PFSK-1 (cell line): ENCODE measurements around the gene ZDHHC24.
A peak's percentile ranks its signal among the peaks of the same experiment; 100 is the strongest.

Experiments used
- FOXP2 ChIP-seq: optimal IDR thresholded peaks from 2 replicates; pipeline ENCODE3; 2011; ENCODE audit warnings: borderline replicate concordance, control low read depth, inconsistent platforms; ENCODE audit not compliant: insufficient read depth; ENCODE audit errors: extremely low read length, extremely low read depth
- POLR2AphosphoS5 ChIP-seq: IDR thresholded peaks from 2 replicates; pipeline ENCODE4 v1.6.1; 2012; ENCODE audit warnings: low read depth, mild to moderate bottlenecking, control low read depth, low read length, moderate library complexity
- REST ChIP-seq, 2 experiments: IDR thresholded peaks; 2 replicates each; pipeline versions ENCODE4 v1.6.1 to v1.8.0; 2011 to 2012; ENCODE audit warnings: low read depth in 2 of 2, low read length in 2 of 2, control low read depth in 1 of 2, inconsistent platforms in 1 of 2, mild to moderate bottlenecking in 1 of 2, moderate library complexity in 1 of 2; ENCODE audit not compliant: insufficient read depth in 1 of 2
- SIN3A ChIP-seq: IDR thresholded peaks from 2 replicates; pipeline ENCODE4 v1.6.1; 2012; ENCODE audit warnings: mild to moderate bottlenecking, low read length, moderate library complexity, borderline replicate concordance; ENCODE audit not compliant: insufficient read depth
- TAF1 ChIP-seq: IDR thresholded peaks from 2 replicates; pipeline ENCODE4 v1.6.1; 2012; ENCODE audit warnings: low read length, control low read depth, borderline replicate concordance; ENCODE audit not compliant: insufficient read depth

The ZDHHC24 gene

GRCh38 chr11:66581261-66581660, 35.4 kb upstream of the ZDHHC24 start:
- TF ChIP-seq SIN3A (no peak), FOXP2 (no peak), POLR2AphosphoS5 (no peak), TAF1 (no peak), REST (IDR thresholded peaks at IDR 0.05; ENCODE audit: insufficient read depth in 1 of 2, low read depth in 2 of 2, low read length in 2 of 2) (no peak)

DNA sequence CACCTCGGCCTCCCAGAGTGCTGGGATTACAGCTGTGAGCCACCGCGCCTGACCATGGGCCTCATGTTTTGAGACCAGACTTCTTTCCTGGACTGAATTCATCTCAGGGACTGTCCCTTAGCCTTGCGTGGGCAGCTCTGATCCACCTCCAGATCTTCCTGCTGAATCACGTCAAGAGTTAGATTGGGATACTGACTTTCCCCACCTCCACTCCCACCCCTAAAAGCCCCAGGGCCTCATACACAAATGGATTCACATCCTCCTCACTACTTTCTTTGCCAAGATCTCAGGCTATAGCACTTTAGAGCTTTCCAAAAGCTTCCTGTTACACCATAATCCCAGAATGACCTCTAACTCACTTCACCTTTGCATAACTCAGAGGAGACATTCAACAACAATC, 35.0 kb upstream of the ZDHHC24 start:
- TF ChIP-seq REST (IDR thresholded peaks at IDR 0.05; ENCODE audit: insufficient read depth in 1 of 2, low read depth in 2 of 2, low read length in 2 of 2) (no peak), FOXP2 (no peak), TAF1 (no peak), SIN3A (no peak), POLR2AphosphoS5 (no peak)

DNA sequence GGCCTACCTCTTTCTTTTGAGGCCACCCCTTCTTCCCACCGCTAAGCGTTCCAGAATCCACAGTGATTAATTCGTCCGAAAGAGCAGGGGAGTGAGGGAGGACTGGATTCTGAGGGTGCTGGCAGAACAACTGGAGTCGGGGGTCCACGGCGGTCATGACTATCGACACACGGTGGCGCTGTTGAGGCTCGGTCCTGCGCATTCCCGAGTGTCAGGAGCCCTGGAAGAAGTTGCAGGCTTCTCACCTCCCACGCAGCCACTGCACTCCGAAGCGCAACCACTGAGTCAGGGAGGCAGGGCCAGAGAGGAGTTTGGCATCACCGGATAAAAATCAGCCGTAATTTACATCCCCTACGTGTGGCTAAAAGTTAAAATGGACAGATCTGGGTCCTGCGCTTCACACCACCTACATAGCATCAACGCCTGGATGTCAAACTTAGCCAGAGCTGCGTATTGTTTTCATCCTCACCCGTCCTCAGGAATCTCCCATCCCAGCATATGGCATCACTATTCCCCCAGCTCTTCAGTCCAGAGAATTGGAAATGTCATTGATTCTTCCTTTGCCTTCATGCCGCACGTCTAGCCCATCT, 33.3 kb upstream of the ZDHHC24 start:
- TF ChIP-seq SIN3A = no peak
- TF ChIP-seq FOXP2 = peak; percentile 53

DNA sequence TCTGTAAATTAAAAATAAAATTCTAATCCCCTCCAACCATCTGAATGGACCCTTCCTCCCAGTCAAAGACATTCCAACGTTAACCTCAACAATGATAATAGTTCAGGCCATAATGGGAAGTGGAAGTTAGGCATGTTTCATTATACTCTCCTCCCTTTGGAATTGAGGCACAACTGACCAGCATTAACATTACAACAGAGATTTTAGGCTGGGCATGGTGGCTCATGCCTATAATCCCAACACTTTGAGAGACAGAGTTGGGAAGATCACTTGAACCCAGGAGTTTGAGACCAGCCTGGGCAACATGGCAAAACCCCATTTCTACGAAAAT, 25.0 kb upstream of the ZDHHC24 start:
- TF ChIP-seq TAF1 = no peak

DNA sequence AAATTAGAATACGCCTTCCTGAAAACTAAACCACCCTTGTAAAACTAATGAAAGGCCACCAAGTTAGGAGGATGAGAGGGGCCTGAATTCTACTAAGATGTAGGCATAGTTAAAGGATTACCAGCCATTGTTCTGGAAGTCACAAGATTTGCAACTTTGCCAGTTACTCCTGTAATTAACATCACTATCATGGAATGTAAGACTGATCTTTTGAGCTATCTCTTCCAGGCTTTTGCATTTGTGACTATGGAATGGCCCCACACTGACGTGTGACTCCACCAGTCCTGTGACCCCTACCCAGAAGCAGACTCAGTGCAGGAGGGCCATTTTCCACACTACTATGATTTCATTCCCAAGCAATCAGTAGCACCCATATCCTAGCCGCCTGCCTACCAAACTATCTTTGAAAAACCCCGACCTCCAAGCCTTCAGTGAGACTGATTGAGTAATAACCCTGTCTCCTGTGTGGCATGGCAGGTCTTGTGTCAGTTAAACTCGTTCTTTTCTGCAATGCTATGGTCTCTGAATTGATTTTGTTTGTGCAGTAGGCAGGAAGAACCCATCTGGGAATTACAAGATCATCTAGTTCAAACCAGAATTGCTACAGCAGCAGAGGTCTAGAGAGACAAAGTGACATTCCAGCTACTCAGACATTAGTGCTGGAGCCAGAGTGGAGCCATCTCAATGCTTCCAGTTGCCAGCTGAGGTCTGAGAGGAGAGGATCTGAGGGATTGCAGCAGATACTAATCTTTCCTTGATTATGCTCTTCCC, 24.4 kb upstream of the ZDHHC24 start:
- TF ChIP-seq FOXP2 (no peak), TAF1 (no peak), REST (IDR thresholded peaks at IDR 0.05; ENCODE audit: insufficient read depth in 1 of 2, low read depth in 2 of 2, low read length in 2 of 2) (no peak), SIN3A (no peak), POLR2AphosphoS5 (no peak)

- no peak for TF ChIP-seq FOXP2
These were observed 23.2 kb upstream of the ZDHHC24 start for GRCh38 chr11:66569076-66569475.
